ENCODE data around the gene BCLAF1.

DNA sequence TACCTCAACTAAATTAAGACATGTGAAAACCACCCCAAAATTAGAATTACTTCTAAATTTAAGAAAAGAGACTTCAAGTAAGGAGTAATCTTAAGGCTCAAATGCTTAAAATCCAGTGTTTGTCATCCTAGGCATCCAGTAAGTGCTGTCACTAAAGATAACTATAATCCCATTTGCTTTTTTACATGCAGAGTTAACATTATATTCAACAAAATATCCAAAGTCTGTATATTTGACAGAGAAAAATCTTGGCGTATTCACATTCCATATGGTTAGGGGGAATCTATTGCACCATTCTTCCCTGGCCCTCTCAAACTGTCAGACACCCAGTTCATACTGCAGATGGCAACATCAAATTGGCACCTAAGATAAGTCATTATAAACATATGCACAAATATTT lies 56.9 kb downstream of the BCLAF1 start:
- TF ChIP-seq, protein P1, sequence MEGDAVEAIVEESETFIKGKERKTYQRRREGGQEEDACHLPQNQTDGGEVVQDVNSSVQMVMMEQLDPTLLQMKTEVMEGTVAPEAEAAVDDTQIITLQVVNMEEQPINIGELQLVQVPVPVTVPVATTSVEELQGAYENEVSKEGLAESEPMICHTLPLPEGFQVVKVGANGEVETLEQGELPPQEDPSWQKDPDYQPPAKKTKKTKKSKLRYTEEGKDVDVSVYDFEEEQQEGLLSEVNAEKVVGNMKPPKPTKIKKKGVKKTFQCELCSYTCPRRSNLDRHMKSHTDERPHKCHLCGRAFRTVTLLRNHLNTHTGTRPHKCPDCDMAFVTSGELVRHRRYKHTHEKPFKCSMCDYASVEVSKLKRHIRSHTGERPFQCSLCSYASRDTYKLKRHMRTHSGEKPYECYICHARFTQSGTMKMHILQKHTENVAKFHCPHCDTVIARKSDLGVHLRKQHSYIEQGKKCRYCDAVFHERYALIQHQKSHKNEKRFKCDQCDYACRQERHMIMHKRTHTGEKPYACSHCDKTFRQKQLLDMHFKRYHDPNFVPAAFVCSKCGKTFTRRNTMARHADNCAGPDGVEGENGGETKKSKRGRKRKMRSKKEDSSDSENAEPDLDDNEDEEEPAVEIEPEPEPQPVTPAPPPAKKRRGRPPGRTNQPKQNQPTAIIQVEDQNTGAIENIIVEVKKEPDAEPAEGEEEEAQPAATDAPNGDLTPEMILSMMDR (IDR thresholded peaks at IDR 0.05) = no peak
- TF ChIP-seq POLR2A (IDR thresholded peaks at IDR 0.05) = no peak
- no peak for TF ChIP-seq EP300 (IDR thresholded peaks at IDR 0.05)

All from tibial nerve (tissue), 4 donors.